A549 (cell line): ENCODE measurements around the gene PAN2. TPM values are rescaled to one million over a fixed set of nuclear protein-coding genes. Genes with fewer than 3 reads are reported as not detected.
"Not testable (repeated sequence)": the region's sequence is repeated elsewhere in the genome, so short reads cannot be mapped to it uniquely, and the experiment has no call there.

ENCODE experiments used
- ATAC-seq, 2 experiments: fragments of 200-7000 bp in 1 of 2; fragments of >200 bp in 1 of 2; cut with Nextera tagmentation in 1 of 2; cut with Tn5 transposase in 1 of 2; 3 replicates each; pipeline versions ENCODE4 v1.8.0 to v1.9.1; 2018 to 2020; ENCODE audit warnings: mild to moderate bottlenecking in 1 of 2, moderate library complexity in 1 of 2
- CTCF ChIA-PET: fragments of 300-600 bp; sonication (Branson Sonifier 250); formaldehyde crosslinking; extraction: SDS; loops from one replicate; lab custom pipeline; 2021; ENCODE audit warnings: antibody characterized with exemption, inconsistent platforms; lab: Yijun Ruan, JAX
- POLR2A ChIA-PET: fragments of 350-600 bp; formaldehyde crosslinking; extraction: SDS; loops from one replicate; lab custom pipeline; 2021; ENCODE audit warnings: antibody characterized with exemption, inconsistent platforms; lab: Yijun Ruan, JAX
- DNase-seq, 2 experiments: peaks; one replicate each; pipeline versions ENCODE4 v3.0.0 to v3.0.0-alpha.2; 2011 to 2016; ENCODE audit warnings: low read depth in 1 of 2, low spot score in 1 of 2
- FAIRE-seq: peaks from 2 replicates; lab custom pipeline; 2011; peaks lifted over from hg19 to GRCh38; lab: Jason Lieb, UNC
- H3K27ac ChIP-seq, 2 experiments: fragments of >200 bp; sonication (Bioruptor Twin); formaldehyde crosslinking; 3 replicates each; pipeline ENCODE4 v1.5.1; 2016 to 2017
- H3K4me1 ChIP-seq: fragments of >200 bp; sonication (Bioruptor Twin); formaldehyde crosslinking; 3 replicates; pipeline ENCODE4 v1.6.1; 2016
- H3K4me2 ChIP-seq: fragments of >200 bp; sonication (Bioruptor Twin); formaldehyde crosslinking; 3 replicates; pipeline ENCODE4 v1.6.1; 2016
- H3K4me3 ChIP-seq: fragments of >200 bp; sonication (Bioruptor Twin); formaldehyde crosslinking; 3 replicates; pipeline ENCODE4 v1.5.1; 2016
- H3K9me3 ChIP-seq: fragments of >200 bp; sonication (Bioruptor Twin); formaldehyde crosslinking; 3 replicates; pipeline ENCODE4 v1.6.1; 2016
- CEBPB ChIP-seq, 2 experiments: fragments of >200 bp in 1 of 2; sonication (Bioruptor Twin) in 1 of 2; formaldehyde crosslinking in 1 of 2; IDR thresholded peaks; 2 replicates each; pipeline ENCODE4 v1.6.1; 2012 to 2016
- CHD4 ChIP-seq: fragments of 200-600 bp; sonication (generic); IDR thresholded peaks from 2 replicates; pipeline ENCODE4 v1.6.1; 2016; ENCODE audit warnings: antibody characterized with exemption, mild to moderate bottlenecking, borderline replicate concordance
- ESRRA ChIP-seq: fragments of 150-350 bp; IDR thresholded peaks from 2 replicates; pipeline ENCODE4 v1.6.1; 2014; ENCODE audit warnings: mild to moderate bottlenecking, low read length, borderline replicate concordance
- FOXS1 ChIP-seq: fragments of 250-450 bp; sonication (Bioruptor Pico); IDR thresholded peaks from 2 replicates; pipeline ENCODE4 v1.5.0; 2020; ENCODE audit warnings: mild to moderate bottlenecking, moderate library complexity
- GATA3 ChIP-seq: IDR thresholded peaks from 2 replicates; pipeline ENCODE4 v1.6.1; 2012; ENCODE audit warnings: borderline replicate concordance
- HOXB13 ChIP-seq: fragments of 250-450 bp; sonication (Bioruptor Pico); IDR thresholded peaks from 2 replicates; pipeline ENCODE4 v1.5.0; 2020; ENCODE audit warnings: low read depth, mild to moderate bottlenecking, moderate library complexity
- JUN ChIP-seq, 2 experiments: fragments of >200 bp; sonication (Bioruptor Twin); formaldehyde crosslinking; IDR thresholded peaks; 2 replicates in 1 of 2; 3 replicates in 1 of 2; pipeline ENCODE4 v1.6.1; 2016 to 2017
- KDM5A ChIP-seq: fragments of 200-600 bp; sonication (generic); IDR thresholded peaks from 2 replicates; pipeline ENCODE4 v1.6.1; 2016; ENCODE audit warnings: antibody characterized with exemption, mild to moderate bottlenecking
- MAFK ChIP-seq: fragments of 450-650 bp; IDR thresholded peaks from 2 replicates; pipeline ENCODE4 v1.6.1; 2014; ENCODE audit not compliant: partially characterized antibody
- POLR2AphosphoS2 ChIP-seq: conservative IDR thresholded peaks from 2 replicates; pipeline ENCODE4 v1.6.1; 2012; ENCODE audit warnings: low read length, improper control_type of control experiment, inconsistent platforms
- RAD21 ChIP-seq, 2 experiments: fragments of >200 bp in 1 of 2; sonication (Bioruptor Twin) in 1 of 2; formaldehyde crosslinking in 1 of 2; IDR thresholded peaks in 1 of 2; conservative IDR thresholded peaks in 1 of 2; 2 replicates in 1 of 2; 3 replicates in 1 of 2; pipeline ENCODE4 v1.6.1; 2012 to 2018; ENCODE audit warnings: inconsistent platforms in 1 of 2
- SMC3 ChIP-seq: fragments of >200 bp; sonication (Bioruptor Twin); formaldehyde crosslinking; IDR thresholded peaks from 3 replicates; pipeline ENCODE4 v1.6.1; 2018; ENCODE audit warnings: inconsistent platforms
- ZSCAN20 ChIP-seq: fragments of 250-450 bp; sonication (Bioruptor Pico); IDR thresholded peaks from 2 replicates; pipeline ENCODE4 v1.8.0; 2022; ENCODE audit warnings: mild to moderate bottlenecking, moderate library complexity
- WGBS: methylation state at CpG from one replicate; pipeline ENCODE4 v1.1.6; 2017; ENCODE audit errors: missing lambda C conversion rate; 5-methylcytosine and 5-hydroxymethylcytosine counted together
- polyA plus RNA-seq, 4 experiments: library from polyadenylated mRNA; depleted of rRNA in 3 of 4; stranded (reverse); fragments of >200 nt; fragmentation: RNase III in 1 of 4; extraction: RNeasy Plus Mini Kit Qiagen cat#74134 plus additional on column Dnase treatment in 1 of 4; gene quantifications; 2 replicates in 3 of 4; 3 replicates in 1 of 4; pipeline ENCODE4 v1.2.3, GENCODE V29; 2011 to 2017
- TF ChIP-seq, protein P1 (sequence below): fragments of >200 bp; sonication (Bioruptor Twin); formaldehyde crosslinking; IDR thresholded peaks from 3 replicates; pipeline ENCODE4 v1.5.1; 2016
- TF ChIP-seq, protein P2 (sequence below): fragments of >200 bp; sonication (Bioruptor Twin); formaldehyde crosslinking; IDR thresholded peaks from 3 replicates; pipeline ENCODE4 v1.6.1; 2016
- TF ChIP-seq, protein P3 (sequence below): IDR thresholded peaks from 2 replicates; pipeline ENCODE4 v1.6.1; 2012
- TF ChIP-seq, protein P4 (sequence below): fragments of 200-600 bp; sonication (generic); IDR thresholded peaks from 2 replicates; pipeline ENCODE4 v1.6.1; 2016; ENCODE audit warnings: antibody characterized with exemption, mild to moderate bottlenecking, moderate library complexity

PAN2 gene
- polyA plus RNA-seq, 2 of the 4 experiments (the other 2 are of a cell fraction) = 30.0 to 66.8 TPM

DNA sequence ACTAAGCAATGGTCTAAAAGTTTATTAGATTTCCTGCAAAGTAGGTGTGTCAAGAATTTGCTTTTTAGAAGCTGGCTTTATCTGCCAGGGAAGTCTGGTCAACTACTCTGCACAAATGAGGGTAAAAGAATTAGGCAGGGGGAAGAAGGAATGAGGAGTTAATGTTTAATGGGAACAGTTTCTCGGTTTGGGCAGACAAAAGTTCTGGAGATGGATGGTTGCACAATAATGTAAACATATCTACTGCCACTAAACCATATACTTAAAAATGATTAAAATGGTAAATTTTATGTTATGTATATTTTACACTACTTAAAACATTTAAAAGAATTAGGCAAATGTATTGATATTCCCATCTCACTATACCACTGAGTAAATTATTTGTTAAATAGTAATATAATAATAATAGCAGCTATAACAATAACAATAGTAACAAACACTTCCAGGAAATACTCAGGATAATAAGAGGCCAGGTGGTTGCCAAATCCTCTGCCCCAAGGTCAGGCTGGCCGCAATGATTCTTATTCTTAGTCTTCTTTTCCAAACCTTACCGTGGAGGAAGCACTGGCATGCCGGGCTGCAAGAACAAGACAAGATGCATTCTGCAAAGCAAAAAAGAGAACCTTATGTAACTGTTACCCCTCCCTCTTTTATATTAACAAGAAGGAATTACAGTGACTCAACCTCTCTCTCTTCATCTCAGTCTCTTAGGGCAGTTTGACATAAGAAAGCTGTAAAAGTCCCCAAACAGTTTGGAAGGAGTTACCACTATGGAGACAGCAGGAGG lies 47.6 kb downstream of the PAN2 start:
- Histone ChIP-seq H3K27ac (peak overlapping the region; percentile 48 to 70; a peak in 4 of 6 replicates), H3K4me3 (0 out of 3 replicates have a peak overlapping the region, but pooled peaks have one; percentile 1), H3K4me1 (peaks cover 32% of the 10 kb centered on the region), H3K9me3 (no peaks in the 10 kb centered on the region), H3K4me2 (peak overlapping the region; percentile 66)
- no peak for TF ChIP-seq ZSCAN20 (CRISPR knock-in tag)
- peak; percentile 63 to 73; a peak in 3 of 4 replicates for TF ChIP-seq CEBPB (IDR thresholded peaks at IDR 0.05)
- TF ChIP-seq JUN (IDR thresholded peaks at IDR 0.05) = 0 out of 5 replicates have a peak, but pooled peaks of 1 of the 2 experiments have one; percentile 16
- ChIA-PET CTCF (interaction anchor here (0.9 to 4.8 kb wide), 8 partner anchors 10 to 178 kb away, joined by 3 to 36 read pairs (median 6); partner anchors contain the start of genes ANKRD52, COQ10A, RNF41 and SMARCC2), POLR2A (interaction anchor here (1.5 kb wide), 1 partner anchor 20 kb away, joined by 6 read pairs; no protein-coding TSS in a partner anchor)
- DNase-seq (no peak), FAIRE-seq (no peak), ATAC-seq (peak; percentile 37 to 42; a peak in 5 of 6 replicates)
- WGBS = 14% methylated on average over 4 of the region's 4 CpGs

DNA sequence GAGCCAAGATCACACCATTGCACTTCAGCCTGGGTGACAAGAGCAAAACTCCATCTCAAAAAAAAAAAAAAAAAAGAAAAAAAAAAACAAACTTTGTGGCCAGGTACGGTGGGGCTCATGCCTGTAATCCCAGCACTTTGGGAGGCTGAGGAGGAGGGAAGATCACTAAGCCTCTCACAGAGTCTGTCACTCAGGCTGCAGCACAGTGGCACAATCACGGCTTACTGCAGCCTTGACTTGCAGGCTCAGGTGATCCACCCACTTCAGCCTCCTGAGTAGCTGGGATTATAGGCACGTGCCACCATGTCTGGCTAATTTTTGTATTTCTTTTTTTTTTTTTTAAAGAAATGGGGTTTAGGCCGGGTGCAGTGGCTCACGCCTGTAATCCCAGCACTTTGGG lies 49.5 kb downstream of the PAN2 start:
- H3K4me2 ChIP-seq, H3K9me3 ChIP-seq, ATAC-seq, H3K27ac ChIP-seq, H3K4me3 ChIP-seq, FAIRE-seq, DNase-seq: not testable (repeated sequence)
- CTCF ChIA-PET = interaction anchor here (0.7 to 4.8 kb wide), 3 partner anchors 16 to 78 kb away, joined by 3 to 36 read pairs (median 22); partner anchors contain the start of genes ANKRD52 and COQ10A
- peaks cover 32% of the 10 kb centered on the region for H3K4me1 ChIP-seq
- WGBS = 91% methylated on average over 5 of the region's 5 CpGs
- POLR2A ChIA-PET = interaction anchor here (1.0 kb wide), 1 partner anchor 17 kb away, joined by 3 read pairs; the partner anchor contains the start of gene COQ10A

DNA sequence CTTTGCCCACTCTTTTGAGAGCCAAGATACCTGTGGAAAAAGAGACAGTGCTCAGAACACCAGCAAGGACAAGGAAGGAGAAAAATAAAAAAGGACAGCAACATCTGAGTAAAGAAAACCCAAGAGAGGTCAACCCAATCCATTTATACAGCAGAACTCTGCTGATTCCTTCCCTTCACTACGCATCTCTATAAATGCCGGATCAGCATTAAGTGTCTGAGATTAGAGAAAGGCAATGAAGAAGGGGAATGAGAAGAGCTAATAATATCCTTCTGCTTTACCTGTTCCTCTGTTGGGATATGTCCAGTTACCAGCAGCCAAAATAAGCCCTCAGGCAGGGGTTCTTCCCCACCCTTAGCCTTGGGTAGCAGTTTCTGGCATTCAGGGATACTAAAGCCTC lies 51.2 kb downstream of the PAN2 start:
- FAIRE-seq (no peak), ATAC-seq (no peak), DNase-seq (no peak)
- TF ChIP-seq POLR2AphosphoS2 (no peak), MAFK (peak; percentile 94)
- H3K4me1 ChIP-seq = peaks cover 25% of the 10 kb centered on the region
- H3K27ac ChIP-seq = no peak overlapping the region
- WGBS = 85% methylated on average over 2 of the region's 2 CpGs
- no peak overlapping the region for H3K4me3 ChIP-seq
- ChIA-PET POLR2A (interaction anchor here (1.5 kb wide), 1 partner anchor 16 kb away, joined by 9 read pairs; the partner anchor contains the start of gene COQ10A), CTCF (interaction anchor here (1.2 to 1.6 kb wide), 3 partner anchors 9 to 24 kb away, joined by 3 to 4 read pairs (median 4); partner anchors contain the start of genes ANKRD52 and COQ10A)
- no peak overlapping the region for H3K4me2 ChIP-seq
- no peaks in the 10 kb centered on the region for H3K9me3 ChIP-seq

DNA sequence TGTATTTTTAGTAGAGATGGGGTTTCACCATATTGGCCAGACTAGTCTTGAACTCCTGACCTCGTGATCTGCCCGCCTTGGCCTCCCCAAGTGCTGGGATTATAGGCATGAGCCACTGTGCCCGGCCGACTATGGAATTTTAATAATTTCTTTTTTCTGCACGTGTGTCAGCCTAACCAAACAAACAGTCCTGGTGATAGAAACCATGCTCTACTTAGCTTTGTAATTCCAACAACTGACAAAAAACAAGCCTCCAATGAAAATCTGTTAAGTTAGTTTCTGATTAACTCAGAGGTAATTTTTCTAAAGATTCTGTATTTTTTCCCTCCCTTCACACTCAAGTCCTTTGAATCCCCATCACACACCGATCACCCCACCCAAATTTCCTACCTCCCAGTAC lies 51.8 kb downstream of the PAN2 start:
- no peak overlapping the region for H3K4me3 ChIP-seq
- 84% methylated on average over 6 of the region's 6 CpGs for WGBS
- no peak overlapping the region for H3K4me2 ChIP-seq
- no peak for ATAC-seq
- no peak for DNase-seq
- no peak for FAIRE-seq
- peaks cover 20% of the 10 kb centered on the region for H3K4me1 ChIP-seq
- CTCF ChIA-PET = interaction anchor here (0.6 to 1.6 kb wide), 4 partner anchors 9 to 28 kb away, joined by 3 to 4 read pairs (median 4); partner anchors contain the start of genes ANKRD52 and COQ10A
- POLR2A ChIA-PET = no interaction called here
- TF ChIP-seq, protein P1, sequence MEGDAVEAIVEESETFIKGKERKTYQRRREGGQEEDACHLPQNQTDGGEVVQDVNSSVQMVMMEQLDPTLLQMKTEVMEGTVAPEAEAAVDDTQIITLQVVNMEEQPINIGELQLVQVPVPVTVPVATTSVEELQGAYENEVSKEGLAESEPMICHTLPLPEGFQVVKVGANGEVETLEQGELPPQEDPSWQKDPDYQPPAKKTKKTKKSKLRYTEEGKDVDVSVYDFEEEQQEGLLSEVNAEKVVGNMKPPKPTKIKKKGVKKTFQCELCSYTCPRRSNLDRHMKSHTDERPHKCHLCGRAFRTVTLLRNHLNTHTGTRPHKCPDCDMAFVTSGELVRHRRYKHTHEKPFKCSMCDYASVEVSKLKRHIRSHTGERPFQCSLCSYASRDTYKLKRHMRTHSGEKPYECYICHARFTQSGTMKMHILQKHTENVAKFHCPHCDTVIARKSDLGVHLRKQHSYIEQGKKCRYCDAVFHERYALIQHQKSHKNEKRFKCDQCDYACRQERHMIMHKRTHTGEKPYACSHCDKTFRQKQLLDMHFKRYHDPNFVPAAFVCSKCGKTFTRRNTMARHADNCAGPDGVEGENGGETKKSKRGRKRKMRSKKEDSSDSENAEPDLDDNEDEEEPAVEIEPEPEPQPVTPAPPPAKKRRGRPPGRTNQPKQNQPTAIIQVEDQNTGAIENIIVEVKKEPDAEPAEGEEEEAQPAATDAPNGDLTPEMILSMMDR = no peak
- TF ChIP-seq, protein P2, sequence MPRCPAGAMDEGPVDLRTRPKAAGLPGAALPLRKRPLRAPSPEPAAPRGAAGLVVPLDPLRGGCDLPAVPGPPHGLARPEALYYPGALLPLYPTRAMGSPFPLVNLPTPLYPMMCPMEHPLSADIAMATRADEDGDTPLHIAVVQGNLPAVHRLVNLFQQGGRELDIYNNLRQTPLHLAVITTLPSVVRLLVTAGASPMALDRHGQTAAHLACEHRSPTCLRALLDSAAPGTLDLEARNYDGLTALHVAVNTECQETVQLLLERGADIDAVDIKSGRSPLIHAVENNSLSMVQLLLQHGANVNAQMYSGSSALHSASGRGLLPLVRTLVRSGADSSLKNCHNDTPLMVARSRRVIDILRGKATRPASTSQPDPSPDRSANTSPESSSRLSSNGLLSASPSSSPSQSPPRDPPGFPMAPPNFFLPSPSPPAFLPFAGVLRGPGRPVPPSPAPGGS = no peak
- TF ChIP-seq HOXB13 (CRISPR knock-in tag) (no peak), RAD21 (conservative IDR thresholded peaks at IDR 0.05 in 1 of 2, IDR thresholded peaks at IDR 0.05 in 1 of 2) (no peak), SMC3 (no peak), KDM5A (no peak), GATA3 (no peak), FOXS1 (CRISPR knock-in tag) (no peak), CHD4 (no peak), MAFK (no peak), ESRRA (no peak)
- TF ChIP-seq, protein P3, sequence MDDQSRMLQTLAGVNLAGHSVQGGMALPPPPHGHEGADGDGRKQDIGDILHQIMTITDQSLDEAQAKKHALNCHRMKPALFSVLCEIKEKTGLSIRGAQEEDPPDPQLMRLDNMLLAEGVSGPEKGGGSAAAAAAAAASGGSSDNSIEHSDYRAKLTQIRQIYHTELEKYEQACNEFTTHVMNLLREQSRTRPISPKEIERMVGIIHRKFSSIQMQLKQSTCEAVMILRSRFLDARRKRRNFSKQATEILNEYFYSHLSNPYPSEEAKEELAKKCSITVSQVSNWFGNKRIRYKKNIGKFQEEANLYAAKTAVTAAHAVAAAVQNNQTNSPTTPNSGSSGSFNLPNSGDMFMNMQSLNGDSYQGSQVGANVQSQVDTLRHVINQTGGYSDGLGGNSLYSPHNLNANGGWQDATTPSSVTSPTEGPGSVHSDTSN = no peak
- TF ChIP-seq, protein P4, sequence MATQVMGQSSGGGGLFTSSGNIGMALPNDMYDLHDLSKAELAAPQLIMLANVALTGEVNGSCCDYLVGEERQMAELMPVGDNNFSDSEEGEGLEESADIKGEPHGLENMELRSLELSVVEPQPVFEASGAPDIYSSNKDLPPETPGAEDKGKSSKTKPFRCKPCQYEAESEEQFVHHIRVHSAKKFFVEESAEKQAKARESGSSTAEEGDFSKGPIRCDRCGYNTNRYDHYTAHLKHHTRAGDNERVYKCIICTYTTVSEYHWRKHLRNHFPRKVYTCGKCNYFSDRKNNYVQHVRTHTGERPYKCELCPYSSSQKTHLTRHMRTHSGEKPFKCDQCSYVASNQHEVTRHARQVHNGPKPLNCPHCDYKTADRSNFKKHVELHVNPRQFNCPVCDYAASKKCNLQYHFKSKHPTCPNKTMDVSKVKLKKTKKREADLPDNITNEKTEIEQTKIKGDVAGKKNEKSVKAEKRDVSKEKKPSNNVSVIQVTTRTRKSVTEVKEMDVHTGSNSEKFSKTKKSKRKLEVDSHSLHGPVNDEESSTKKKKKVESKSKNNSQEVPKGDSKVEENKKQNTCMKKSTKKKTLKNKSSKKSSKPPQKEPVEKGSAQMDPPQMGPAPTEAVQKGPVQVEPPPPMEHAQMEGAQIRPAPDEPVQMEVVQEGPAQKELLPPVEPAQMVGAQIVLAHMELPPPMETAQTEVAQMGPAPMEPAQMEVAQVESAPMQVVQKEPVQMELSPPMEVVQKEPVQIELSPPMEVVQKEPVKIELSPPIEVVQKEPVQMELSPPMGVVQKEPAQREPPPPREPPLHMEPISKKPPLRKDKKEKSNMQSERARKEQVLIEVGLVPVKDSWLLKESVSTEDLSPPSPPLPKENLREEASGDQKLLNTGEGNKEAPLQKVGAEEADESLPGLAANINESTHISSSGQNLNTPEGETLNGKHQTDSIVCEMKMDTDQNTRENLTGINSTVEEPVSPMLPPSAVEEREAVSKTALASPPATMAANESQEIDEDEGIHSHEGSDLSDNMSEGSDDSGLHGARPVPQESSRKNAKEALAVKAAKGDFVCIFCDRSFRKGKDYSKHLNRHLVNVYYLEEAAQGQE = no peak
- TF ChIP-seq, all 56 proteins: peak for 0
- H3K9me3 ChIP-seq = no peaks in the 10 kb centered on the region
- H3K27ac ChIP-seq = no peak overlapping the region
